GM10266 (cell line): Measurements from ENCODE around the gene DIS3L2.

Experiments
- DNase-seq: peaks from one replicate; pipeline ENCODE4 v3.0.0; 2012; ENCODE audit errors: extremely low spot score
- CTCF ChIP-seq: IDR thresholded peaks from 2 replicates; pipeline ENCODE4 v1.5.1; 2012; ENCODE audit warnings: mild to moderate bottlenecking, low read depth; ENCODE audit not compliant: control insufficient read depth, insufficient read depth; ENCODE audit errors: missing control alignments

DIS3L2 gene

GRCh38 chr2:232133078-232133477, 171.6 kb downstream of the DIS3L2 start:
- DNase-seq = no peak
- no peak for TF ChIP-seq CTCF

GRCh38 chr2:232134939-232135338, 173.4 kb downstream of the DIS3L2 start:
- DNase-seq = no peak
- no peak for TF ChIP-seq CTCF

DNA sequence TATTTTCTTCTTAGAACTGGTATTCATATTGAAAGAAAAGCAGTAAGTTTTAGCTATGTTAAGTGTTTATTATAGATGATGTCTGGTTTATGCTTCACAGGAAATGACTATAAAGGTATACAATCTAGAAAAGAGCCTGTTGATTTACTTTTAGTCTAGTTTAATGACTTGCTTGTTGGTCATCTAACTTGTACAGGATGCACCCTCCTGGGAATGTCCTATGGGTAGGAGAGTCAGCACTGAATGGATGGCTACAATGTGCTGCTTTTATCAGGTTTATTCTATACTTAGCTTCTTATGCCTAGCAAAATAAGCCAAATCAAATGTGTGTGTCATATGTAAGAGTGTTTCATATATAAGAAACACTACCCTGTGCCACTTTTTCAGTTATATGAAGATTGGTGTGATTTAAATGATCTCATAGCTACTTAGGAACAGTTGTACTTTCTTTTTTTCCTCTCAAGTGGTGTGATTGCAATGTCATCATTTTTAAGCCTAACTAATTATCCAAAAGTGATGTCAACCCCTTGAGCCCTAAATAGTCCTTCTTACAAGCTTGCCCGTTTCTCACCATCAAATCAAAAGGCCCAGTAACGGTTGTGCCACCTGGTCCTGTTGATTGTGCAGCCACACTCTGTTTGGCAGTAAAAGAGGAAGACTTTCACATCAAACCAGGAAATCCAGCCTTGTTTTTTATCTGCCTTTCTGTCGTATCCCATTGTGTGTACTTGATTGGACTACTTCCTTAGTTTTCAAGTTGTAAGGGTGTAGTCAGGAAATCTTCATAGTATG, 176.0 kb downstream of the DIS3L2 start:
- no peak for DNase-seq
- TF ChIP-seq CTCF = no peak

DNA sequence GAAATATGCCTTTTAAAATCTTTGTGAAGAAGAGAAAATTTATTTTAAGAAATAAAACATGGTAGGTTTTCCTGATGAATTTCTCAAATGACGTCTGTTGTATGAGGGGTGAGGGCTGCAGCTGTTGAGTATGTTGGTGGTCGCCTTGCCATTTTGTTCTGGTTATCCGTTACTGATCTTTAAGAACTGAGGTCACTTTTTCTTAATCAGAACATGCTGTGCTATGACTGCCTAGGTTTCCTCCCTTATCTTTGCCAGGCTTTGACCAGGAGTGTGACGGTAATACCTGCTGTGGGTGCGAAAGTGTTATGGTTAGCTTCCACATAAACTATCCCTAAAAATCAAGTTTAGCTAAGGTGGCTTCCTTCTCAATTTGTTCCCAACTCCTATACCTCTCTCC, 176.9 kb downstream of the DIS3L2 start:
- no peak for TF ChIP-seq CTCF
- DNase-seq = no peak

DNA sequence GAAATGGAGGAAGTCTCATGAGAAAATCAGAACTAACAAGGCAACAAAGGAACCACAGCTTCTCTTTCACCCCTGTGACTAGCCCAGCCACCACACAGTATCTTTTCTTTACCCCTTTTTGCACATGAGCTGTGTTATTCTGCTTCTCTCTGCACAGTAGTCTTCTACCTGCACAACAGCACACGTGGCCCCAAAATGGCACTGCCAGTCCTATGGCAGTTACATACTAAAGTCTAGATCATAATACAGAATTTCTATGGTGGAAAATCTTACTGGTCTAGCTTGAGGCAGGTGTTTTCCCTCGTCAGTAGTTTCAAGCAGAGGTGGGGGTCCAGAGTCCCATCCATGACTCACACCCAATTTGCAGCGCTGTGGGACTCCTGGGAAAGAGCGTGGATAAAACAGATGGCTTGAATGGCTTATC, 177.7 kb downstream of the DIS3L2 start:
- no peak for DNase-seq
- TF ChIP-seq CTCF = no peak

DNA sequence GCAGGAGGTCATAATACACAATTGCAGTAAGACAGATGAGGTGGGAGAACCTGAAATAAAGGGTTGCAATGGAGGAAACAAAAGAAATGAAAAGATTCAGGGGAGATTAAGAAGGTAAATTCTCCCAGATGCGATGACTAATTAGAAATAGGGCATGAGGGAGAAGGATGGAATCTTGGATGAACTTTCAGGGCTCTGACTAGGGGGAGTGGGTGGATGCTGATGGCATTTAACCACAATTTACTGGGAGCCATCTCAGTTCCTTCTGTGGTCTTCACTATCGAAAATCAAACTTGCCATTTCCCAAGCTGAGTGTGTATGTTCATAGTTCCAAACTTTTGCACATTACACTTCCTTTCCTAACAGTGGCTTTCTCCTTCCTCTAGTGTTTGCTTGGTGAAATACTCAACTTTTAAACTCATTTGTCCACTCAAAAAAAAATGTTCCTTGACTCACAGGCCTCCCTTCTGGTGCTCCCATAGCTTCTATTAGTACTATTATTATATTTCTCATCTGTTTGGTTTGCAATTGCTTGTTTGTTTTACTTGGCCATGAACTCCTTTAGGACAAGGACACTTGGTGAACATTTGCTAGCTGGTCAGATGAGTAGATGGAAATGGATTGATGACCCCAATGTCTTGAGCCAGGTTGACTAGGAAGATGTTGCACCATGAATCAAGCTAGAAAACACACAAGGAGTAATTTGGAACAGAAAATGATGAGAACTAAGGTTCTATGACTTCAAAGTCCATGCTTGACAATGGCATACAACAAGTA, 178.5 kb downstream of the DIS3L2 start:
- no peak for TF ChIP-seq CTCF
- DNase-seq = no peak

- no peak for TF ChIP-seq CTCF
- no peak for DNase-seq
Observed at GRCh38 chr2:232141591-232141990, 180.1 kb downstream of the DIS3L2 start.
